HS-27A (cell line): ENCODE measurements around the gene CNOT4.
A peak's percentile ranks its signal among the peaks of the same experiment; 100 is the strongest.

Experiments
- DNase-seq: peaks from one replicate; pipeline ENCODE4 v3.0.0-alpha.2; 2012; ENCODE audit warnings: low read depth, missing footprints

CNOT4 gene

DNA sequence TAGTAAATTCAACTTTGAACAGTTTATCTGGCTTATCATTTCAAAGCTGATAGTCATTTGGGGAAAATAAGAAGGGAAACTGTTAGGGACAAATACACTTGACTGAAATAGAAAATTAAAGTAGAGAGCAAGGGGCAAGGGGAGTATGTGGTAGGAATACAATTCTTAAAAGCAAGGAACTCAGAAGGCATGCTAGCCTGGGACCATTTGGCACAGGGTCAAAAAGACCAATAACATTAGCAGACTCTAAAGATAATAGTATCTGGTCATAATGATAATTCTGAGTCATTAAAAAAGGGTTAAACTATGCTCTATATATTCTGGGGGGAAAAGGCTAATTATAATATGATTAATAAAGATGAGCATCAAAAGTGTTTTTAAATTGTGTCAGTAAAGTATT, 112.2 kb downstream of the CNOT4 start:
- DNase-seq = no peak

DNA sequence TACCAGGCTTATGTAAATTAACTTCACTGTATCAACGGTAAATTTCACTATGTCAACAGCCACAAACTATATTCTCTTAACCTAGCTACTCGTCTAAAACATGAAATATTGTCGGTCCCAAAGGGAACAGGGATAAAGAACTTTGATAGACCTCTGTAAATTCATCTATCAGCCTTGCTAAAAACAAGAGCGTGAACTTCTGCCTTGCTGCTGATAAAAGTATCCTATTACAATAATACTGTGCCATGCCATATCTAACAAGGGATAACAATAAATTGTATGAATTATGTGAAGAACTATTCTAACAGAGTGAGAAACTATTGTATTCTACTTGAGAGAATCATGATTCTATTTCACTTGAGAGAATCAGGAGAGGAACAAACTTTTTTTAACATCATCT, 117.2 kb downstream of the CNOT4 start:
- no peak for DNase-seq

DNA sequence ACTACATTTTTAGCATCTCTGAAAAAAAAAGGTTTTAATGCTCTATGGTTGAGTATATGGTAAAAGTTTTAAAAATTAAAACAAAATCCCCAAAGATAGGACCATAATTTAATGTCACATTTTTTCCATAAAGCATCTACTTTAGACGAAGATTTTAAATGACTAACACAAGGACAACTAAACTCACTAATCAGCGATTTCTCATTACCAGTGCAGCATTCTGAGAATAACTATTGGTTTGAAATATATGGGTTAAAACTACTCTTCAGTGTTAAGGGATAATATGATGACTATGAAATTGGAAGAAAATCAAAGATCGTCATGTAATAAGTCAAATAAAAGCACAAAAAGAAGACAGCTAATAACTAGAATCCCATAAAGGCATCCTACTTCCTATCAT, 118.4 kb downstream of the CNOT4 start:
- DNase-seq = no peak

DNA sequence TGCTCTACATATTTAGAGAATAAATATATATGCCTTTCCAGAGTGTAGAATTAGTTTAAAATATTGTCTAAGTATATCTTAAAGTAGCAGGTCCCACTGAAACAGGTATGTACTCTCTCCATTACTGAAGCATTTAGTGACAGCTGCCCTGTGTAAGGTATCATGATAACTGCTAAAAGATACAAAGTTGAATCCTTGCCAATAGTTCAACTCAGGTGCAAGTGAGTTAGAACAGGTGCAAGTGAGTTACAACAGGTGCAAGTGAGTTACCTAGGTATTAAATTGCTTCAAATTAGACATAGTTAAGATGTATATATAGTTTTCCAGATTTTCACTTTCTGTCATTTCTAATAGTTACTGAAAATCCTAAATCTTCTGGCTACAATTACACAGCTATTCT, 119.1 kb downstream of the CNOT4 start:
- DNase-seq = no peak

DNA sequence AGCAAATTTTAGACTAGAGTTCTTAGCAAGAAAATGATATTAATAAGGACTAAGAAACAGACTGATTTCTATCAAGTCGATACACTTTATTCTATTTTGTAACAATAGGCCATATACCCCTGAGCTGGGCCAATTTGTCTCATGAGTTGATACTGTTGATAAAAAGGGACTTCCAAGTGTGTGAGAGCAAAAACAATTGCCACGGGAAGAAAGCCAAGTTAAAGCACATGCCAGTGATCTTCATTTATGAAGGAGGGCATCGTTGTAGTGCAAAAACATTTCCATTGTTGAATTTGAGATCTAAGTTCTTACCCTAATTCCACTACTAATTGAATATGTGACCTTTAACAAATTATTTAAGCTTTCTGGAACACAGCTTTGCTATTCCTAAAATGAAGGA, 119.9 kb downstream of the CNOT4 start:
- DNase-seq = no peak

DNA sequence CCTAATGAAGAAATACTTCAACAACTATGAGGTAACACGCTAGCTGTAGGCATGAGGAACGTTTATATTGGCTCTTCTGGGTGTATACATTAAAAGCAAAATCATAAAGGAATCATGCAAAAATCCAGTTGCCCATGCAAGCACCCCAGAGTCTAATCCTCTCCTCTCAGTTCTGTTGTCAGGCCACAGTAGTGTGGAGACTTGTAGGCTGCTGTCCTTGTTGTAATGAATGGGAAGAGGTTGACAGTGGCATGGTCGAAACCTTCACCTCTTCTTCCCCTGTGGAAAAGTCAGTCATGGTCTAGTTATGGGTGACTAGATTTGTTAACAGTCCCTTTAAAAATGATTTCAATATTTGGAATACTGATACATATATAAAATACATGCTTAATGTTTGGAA, 121.3 kb downstream of the CNOT4 start:
- DNase-seq = no peak

DNA sequence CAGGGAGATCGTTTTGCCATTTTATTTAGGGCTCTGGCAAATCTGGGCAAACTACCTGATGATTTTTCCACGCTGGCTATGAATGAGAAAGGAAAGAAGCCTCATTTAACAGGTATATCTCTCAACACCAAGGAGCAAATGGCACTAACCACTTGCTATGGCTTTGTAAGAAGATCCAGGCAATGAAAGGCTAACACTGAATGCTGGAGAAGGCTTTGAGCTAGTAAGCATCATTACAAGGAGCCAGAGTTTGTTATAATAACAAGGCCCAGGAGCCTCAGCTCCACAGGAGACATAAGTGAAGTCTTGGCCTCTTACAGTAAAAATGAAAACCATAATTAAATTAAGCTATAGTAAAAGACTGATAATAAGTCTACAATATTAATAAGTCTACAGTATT, 123.1 kb downstream of the CNOT4 start:
- no peak for DNase-seq

DNA sequence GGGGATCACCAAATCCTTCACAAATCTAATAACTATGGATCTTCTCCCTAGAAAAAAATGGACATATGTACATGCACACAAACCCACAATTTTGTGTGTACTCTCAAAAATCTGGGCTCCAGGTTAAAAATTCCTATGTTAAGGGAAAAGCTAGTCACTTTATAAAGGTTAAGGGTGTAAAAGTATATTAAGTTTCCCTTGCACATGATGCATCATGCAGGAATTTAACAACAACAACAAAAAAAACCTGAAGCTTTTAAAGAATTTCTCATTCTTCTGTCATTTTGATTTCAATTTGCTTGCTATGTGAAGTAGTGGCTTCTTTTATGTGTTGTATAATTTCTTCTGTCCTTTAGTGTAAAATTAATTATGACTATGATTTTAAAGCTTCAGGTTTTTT, 123.7 kb downstream of the CNOT4 start:
- DNase-seq = peak; percentile 1

DNA sequence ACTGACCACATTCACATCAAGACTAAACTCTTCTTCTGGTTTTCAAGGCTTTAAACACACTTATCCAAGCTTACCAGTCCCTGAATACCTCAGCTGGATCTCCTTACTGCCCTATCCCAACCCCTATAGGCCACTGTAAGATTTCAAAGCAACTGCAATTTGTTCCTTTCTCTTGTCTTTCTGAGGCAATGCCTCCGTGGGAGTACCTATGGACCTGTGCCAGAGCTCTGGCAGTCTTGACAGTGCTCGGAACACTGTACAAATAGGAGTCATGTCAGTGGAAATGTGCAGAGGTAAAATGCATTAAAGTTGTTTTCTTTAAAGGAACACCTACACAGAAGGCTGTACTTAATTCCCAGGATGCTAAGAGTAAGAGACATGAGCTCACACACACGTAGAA, 124.7 kb downstream of the CNOT4 start:
- no peak for DNase-seq

DNA sequence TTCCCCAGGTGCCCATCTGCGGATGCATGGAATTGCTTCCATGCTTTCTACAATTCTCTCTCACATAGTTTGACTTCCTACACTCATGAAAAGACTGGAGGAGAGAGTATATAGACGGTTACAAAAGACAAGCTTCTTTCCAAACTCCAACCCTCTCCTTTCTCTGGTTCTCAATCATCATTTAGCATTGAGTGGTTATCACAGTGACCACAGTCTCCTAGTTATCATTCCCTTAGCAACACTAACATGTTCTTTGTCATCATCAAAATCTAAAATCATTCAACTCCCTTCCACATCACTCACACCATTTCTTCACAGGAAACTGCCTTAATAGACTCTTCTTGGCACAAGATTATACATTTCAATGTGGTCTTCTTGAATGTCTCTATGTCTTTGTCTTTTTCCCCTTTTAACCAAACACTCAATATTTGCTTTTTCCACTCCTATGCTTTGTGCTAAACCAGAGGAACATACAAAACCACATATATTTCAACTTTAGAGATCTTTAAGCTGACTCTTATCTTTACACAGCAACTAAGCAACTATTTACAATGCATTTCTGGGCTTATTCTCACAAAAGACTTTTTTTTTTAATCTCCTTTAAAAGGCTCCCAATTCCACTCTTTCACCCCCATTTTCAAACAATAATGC, 126.3 kb downstream of the CNOT4 start:
- DNase-seq = no peak

DNA sequence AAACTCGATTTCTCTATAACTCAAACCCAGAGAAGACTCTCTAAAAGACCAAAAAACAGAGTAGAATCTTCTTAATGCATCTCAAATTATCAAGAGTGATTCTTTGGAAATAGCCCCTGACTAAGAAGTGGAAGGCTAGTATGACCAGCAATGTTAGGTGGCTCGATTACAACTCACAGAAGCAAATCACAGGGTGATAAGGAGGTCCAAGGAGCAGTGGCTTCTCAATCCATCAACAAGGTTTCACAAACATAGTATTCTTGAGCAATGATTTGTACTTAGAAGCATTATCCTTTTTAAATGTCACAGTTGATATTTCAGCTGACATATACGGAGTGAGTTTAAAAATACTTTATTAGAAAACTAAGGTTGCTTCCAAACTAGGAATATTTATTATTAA, 127.7 kb downstream of the CNOT4 start:
- no peak for DNase-seq

DNA sequence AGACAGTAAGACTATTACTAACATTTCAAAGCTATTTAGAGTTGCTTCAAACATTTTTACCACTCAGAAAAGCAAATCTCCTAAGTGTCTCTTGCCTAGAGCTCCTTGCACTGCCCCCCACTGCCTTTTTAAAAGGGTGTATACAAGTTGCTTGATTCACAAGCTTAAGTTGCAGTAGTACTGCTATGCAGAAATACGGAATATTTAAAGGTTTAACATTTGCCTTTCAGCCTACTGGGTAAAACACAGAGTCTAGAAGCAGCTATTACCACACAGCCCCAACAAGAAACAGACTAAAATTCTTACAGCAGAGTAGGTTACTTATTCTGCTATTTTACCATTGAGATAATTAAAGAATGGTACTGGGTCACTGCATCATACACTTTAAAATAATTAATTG, 128.5 kb downstream of the CNOT4 start:
- no peak for DNase-seq

DNA sequence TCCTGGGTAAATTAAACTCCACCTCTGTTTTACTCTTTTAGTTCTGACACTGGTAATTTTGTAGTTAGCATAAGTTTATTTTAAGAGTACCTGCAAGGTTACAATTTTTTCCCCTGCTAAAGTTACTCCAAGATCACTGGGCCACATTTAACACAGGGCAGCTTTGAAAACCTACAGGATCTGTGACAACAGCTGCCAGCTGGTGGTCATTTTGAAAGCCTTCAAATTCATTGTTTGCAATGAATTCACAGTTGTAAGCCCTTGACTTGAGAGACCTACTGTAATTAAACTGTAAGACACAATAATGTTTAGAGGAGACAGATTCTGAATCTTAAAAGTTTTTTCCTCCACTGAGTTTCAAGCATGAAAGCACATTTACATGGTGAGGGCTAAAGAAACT, 129.6 kb downstream of the CNOT4 start:
- no peak for DNase-seq

DNA sequence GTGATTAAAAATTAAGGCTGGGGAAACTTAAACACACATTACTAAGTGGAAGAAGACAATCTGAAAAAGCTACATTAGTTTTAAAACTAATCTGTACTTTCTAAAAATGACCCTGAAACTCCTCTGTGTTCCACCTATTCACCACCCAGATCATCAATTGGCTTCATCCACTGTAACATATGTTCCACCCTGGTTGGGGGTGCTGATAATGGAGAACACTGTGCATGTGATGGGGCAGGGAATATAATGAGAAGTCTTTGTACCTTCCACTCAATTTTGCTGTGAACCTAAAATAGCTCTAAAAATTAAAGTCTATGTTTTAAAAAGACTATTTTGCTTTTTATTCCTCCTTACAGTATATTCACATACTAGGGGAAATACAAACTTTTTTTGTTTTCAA, 132.7 kb downstream of the CNOT4 start:
- no peak for DNase-seq

DNA sequence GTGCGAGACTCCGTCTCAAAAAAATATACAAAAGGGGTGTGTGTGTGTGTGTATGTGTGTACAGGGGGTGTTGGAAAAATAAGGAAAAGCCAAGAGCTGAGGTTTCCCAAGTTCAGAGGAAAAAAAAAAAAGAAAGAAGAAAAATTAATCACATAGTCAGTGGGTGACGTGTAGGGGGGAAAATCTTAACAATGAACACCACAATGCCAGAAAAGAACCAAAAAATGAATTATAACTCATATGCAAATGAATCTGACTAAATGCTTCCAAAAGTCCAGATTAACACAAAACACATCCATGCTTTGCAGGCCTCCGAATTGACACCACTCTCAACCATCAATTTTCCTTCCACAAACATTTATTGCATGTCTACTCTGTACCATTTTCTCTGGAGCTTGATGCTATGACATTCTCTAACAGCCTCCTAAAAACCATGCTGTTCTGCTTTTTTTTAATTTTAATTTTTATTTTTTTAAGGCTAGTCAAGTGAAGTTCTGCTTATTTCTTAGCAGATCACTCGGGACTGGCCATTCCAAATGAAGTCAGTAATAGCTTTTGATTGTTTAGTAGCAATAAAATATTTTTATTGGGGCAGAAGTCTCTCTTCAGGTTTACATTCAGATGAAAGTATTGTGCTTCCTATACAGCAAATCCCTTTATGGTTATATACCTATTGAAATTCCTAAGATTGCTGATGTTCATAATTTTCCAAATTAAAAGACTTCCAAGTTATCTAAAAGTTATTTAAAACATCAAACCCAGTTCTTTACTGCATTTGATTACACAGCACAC, 133.8 kb downstream of the CNOT4 start:
- no peak for DNase-seq

DNA sequence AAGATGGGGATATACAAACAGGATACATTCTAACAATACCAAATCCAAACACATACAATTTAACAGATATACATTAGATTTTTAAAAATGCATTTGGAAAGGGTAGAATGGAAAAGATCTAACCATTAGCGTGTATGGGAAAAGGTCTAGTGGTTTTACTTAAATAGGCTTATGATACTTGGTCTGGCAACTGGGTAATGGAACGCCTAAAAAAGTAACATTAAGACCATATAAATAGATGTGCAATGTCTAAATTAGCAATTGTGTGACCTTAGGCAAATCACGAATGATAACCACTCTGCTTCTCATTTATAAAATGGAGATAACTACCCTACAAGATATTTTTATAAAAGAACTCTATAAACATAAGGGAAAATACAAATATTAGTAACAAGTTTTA, 135.2 kb downstream of the CNOT4 start:
- no peak for DNase-seq

DNA sequence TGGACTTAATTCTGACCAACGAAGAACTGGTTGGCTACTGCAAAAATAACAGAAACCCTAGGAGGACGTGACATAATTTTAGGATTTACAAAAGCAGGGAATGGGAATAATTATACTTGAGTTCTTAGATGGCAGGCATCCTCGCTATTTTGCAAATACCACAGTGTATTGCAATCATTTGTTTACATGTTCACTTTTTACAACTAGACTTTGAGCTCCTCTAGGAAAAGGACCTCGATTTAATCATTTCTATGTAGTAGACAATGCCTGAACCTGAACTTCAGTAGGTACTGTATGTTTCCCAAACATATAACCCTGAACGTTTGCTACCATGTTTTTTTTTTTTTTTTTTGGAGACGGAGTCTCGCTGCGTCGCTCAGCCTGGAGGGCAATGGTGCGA, 137.7 kb downstream of the CNOT4 start:
- DNase-seq = no peak

DNA sequence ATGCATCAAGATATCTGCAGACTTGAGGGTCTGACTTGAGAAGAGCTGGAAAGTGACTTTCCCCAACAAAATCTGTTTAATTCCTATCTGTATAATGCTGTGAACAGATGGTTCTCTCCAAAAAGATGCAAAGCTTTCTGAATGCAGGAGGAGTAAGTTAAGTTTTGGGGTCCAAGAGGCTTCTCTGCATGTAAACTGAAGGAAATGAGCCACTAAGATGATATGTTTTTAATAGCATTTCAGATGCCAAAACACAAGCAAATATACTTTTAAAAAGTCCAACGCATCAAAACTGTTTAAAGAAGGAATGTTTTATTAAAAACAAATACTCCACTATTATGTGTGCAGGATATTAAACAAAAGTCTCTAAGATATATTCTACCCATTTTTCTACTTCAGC, 139.2 kb downstream of the CNOT4 start:
- no peak for DNase-seq

DNA sequence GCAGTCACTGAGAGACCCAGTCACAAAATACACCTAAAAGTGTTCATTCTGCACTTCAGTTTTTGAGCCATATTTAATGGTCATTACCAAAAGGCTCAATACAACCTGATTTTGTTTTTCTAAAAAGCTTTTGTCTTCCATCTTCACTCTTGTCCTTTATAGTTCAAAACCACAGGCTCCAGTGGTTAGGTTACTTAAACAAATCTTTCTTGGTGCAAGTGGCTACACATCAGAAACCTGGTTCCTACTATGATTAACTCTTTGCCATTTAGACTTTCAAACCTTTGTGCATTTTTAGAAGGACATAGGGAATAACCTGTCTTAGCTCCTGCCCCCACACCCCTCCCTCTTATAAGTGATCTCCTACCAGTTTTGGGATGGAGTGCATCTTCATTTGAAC, 140.5 kb downstream of the CNOT4 start:
- no peak for DNase-seq

DNA sequence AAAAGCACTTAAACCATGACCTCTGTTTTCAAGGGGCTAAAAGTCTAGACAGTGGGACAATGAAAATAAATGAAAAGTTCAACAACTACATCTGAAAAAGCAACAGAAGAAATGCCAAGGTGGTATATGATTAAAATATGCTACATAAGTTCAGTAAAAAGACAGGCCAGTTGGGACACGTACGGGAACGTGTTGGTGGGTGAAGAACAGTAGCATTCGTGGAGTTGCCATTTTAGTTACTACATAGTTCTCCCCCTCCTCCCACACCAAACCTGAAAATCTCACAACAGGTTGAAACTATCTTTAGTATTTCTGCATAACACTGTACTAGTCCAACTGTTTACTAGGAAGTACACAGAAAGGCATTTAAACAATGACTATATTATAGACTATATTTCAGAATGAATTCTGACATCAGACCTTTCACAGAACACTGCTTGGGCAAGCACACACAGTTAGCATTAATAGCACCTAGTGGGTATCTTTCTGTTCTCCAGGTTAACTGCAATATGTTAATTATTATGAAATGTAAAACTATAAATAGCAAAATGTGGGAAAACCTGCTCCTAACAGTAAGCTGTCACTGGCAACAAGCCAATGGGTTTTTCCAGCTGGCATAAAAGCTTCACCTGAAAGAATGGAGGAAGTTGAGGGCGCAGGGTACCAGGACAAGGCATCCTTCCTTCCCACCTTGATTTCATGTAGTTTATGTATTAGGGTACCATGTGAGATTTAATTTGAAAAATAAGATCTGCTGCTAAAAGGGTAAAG, 141.3 kb downstream of the CNOT4 start:
- no peak for DNase-seq

DNA sequence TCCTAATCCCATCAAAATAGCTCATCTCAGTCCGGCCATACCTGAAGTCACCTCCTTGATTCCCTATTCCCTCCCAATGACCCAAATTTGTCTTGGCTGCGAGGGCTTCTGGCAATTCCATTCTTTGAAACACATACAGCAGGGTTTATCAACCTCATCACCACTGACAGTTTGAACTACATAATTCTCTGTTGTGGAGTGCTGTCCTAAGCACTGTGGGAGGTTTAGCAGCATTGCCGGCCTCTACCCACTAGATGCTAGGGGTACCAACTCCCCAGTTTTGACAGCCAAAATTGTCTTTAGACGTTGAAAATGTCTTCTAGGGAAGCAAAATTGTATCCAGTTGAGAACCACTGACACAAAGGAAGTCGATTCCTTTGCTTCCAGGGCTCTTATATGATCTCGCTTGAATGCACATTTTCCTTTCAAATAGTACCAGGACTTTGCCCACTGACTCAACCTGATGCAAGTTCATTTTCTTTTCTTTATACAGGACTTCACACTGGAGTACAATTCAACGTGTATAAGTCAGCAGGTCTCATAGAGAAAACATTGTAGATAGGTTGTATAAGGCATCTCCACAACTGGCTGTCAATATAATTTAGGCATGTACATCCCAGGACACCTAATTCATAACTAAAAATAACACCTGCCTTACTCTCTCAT, 142.9 kb downstream of the CNOT4 start:
- DNase-seq = no peak

DNA sequence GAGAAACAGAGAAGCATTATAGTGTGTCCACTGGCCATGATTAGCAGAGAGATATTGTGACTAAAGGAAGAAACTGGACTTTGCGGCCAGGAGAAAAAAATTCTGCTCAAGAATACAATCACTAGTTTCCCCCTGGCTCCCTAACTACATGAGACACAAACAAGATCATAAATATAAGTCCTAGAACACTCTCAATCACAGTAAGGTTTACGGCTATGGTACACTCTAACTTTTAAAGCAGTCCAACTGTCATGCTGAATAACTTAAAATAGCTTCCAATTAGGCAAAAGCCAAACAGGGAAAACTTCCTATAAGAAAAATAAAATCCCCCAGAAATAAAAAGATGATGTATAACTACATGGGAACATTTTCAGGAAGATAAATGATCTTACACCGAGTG, 144.2 kb downstream of the CNOT4 start:
- DNase-seq = no peak

DNA sequence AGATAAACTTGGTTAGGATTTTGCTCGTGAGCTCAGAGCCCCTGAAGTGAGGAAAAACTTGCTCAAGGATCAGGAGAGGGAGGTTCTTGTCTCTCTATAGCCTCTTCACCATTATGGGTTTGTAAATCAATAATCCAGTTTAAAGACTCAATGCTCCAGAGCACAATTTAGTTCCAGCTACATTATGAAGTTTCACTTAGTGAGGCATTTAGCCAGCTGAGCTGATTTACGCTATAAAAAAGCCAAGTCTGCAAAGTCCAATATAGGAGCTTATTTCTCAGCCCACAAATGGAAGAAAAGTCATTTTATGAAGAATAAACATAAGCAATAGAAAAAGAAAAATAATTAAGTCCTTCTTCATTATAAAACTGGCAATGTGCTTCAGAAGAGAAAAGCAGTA, 145.7 kb downstream of the CNOT4 start:
- DNase-seq = no peak
